Measurements from ENCODE around the gene PCBP3.
"Not testable (repeated sequence)": the region's sequence is repeated elsewhere in the genome, so short reads cannot be mapped to it uniquely, and the experiment has no call there.

Gene PCBP3

DNA sequence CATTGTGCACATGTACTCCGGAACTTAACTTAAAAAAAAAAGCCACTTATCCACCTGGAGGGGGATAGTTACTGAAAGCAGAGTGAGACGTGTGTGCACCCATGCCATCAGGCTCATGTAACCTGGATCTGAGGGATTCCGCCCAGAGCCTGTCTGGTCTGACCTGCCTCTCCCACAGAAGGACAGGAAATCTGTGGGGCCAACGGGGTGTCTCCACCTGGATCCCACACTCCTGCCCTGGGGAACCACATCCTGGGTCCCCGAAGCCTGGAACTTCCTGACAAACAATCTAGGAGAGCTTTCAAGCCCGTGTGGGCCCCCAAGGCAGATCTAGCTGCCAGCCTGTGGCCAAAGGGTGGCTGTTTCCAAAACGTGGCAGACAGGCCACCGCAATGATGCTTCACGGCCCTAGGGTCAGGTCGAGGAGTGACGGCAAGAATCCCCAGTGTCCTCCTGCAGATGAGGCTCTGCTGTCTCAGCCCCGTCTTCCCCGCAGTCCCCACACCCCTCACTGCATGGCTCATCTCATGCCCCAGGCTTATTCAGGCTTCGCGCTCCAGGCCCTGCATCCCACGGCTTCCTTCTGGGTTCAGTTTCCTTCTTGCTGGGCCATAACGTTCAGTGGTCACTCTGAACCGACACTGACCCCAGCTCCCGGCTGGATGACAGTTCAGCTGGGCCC is 21.0 kb upstream of the PCBP3 start:
- DNase-seq = no peak
- Histone ChIP-seq H3K9ac (ENCODE audit: low read length) (no peak overlapping the region), H3K9me3 (replicated peaks; ENCODE audit: insufficient read depth, low read length) (no peaks in the 10 kb centered on the region), H4K20me1 (ENCODE audit: insufficient read depth, low read length) (no peaks in the 10 kb centered on the region), H3K4me1 (ENCODE audit: low read length) (no peaks in the 10 kb centered on the region), H3K36me3 (replicated peaks; ENCODE audit: insufficient read depth, low read length) (no peaks in the 10 kb centered on the region), H3K27me3 (replicated peaks; ENCODE audit: insufficient read depth, low read length) (peaks cover 84% of the 10 kb centered on the region), H3K9me2 (replicated peaks; ENCODE audit: insufficient read depth, low read length) (no peaks in the 10 kb centered on the region), H2AFZ (ENCODE audit: low read length) (no peak overlapping the region), H3K79me2 (ENCODE audit: low read length) (no peaks in the 10 kb centered on the region), H3F3A (ENCODE audit: insufficient read depth, low read length) (no peaks in the 10 kb centered on the region), H3K27ac (ENCODE audit: low read length) (no peak overlapping the region), H3K4me2 (ENCODE audit: low read depth, low read length) (no peak overlapping the region), H3K4me3 (ENCODE audit: low read length) (no peak overlapping the region)
- no peak for TF ChIP-seq CTCF (IDR thresholded peaks at IDR 0.05; ENCODE audit: low read length)
- TF ChIP-seq EZH2phosphoT487 (IDR thresholded peaks at IDR 0.05; ENCODE audit: low read length) = no peak

GRCh38 chr21:45623436-45623835 is 20.1 kb upstream of the PCBP3 start:
- Histone ChIP-seq H3K36me3 (replicated peaks; ENCODE audit: insufficient read depth, low read length) (no peaks in the 10 kb centered on the region), H2AFZ (ENCODE audit: low read length) (no peak overlapping the region), H3K79me2 (ENCODE audit: low read length) (no peaks in the 10 kb centered on the region), H3K27ac (ENCODE audit: low read length) (no peak overlapping the region), H3K4me2 (ENCODE audit: low read depth, low read length) (no peak overlapping the region), H4K20me1 (ENCODE audit: insufficient read depth, low read length) (no peaks in the 10 kb centered on the region), H3K9me2 (replicated peaks; ENCODE audit: insufficient read depth, low read length) (no peaks in the 10 kb centered on the region), H3K27me3 (replicated peaks; ENCODE audit: insufficient read depth, low read length) (peaks cover 81% of the 10 kb centered on the region), H3K9ac (ENCODE audit: low read length) (no peak overlapping the region), H3K9me3 (replicated peaks; ENCODE audit: insufficient read depth, low read length) (no peaks in the 10 kb centered on the region), H3K4me3 (ENCODE audit: low read length) (no peak overlapping the region), H3F3A (ENCODE audit: insufficient read depth, low read length) (no peaks in the 10 kb centered on the region), H3K4me1 (ENCODE audit: low read length) (no peaks in the 10 kb centered on the region)
- no peak for TF ChIP-seq EZH2phosphoT487 (IDR thresholded peaks at IDR 0.05; ENCODE audit: low read length)
- no peak for TF ChIP-seq EZH2 (optimal IDR thresholded peaks at IDR 0.05; ENCODE audit: low read depth, low read length)
- TF ChIP-seq CTCF (IDR thresholded peaks at IDR 0.05; ENCODE audit: low read length) = no peak
- DNase-seq = no peak

DNA sequence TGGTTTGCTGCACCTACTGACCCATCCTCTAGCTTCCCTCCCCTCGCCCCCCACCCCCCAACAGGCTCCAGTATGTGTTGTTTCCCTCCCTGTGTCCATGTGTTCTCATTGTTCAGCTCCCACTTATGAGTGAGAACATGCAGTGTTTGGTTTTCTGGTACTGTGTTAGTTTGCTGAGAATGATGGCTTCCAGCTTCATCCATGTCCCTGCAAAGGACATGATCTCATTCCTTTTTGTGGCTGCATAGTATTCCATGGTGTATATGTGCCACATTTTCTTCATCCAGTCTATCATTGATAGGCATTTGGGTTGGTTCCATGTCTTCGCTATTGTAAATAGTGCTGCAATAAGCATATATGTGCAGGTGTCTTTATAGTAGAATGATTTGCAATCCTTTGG is 17.4 kb upstream of the PCBP3 start:
- H3F3A ChIP-seq (ENCODE audit: insufficient read depth, low read length); H3K4me3 ChIP-seq (ENCODE audit: low read length); H3K4me2 ChIP-seq (ENCODE audit: low read depth, low read length); H3K79me2 ChIP-seq (ENCODE audit: low read length); DNase-seq; H2AFZ ChIP-seq (ENCODE audit: low read length); H3K9me2 ChIP-seq (replicated peaks; ENCODE audit: insufficient read depth, low read length); H3K27ac ChIP-seq (ENCODE audit: low read length); H3K9ac ChIP-seq (ENCODE audit: low read length); H3K4me1 ChIP-seq (ENCODE audit: low read length); H3K36me3 ChIP-seq (replicated peaks; ENCODE audit: insufficient read depth, low read length); H4K20me1 ChIP-seq (ENCODE audit: insufficient read depth, low read length); H3K9me3 ChIP-seq (replicated peaks; ENCODE audit: insufficient read depth, low read length): not testable (repeated sequence)
- peaks cover 81% of the 10 kb centered on the region for H3K27me3 ChIP-seq (replicated peaks; ENCODE audit: insufficient read depth, low read length)

- no peak for TF ChIP-seq EZH2 (optimal IDR thresholded peaks at IDR 0.05; ENCODE audit: low read depth, low read length)
- TF ChIP-seq EZH2phosphoT487 (IDR thresholded peaks at IDR 0.05; ENCODE audit: low read length) = no peak
- no peak for TF ChIP-seq CTCF (IDR thresholded peaks at IDR 0.05; ENCODE audit: low read length)
- Histone ChIP-seq H3K4me3 (ENCODE audit: low read length) (no peak overlapping the region), H3K9me3 (replicated peaks; ENCODE audit: insufficient read depth, low read length) (no peaks in the 10 kb centered on the region), H2AFZ (ENCODE audit: low read length) (no peak overlapping the region), H4K20me1 (ENCODE audit: insufficient read depth, low read length) (no peaks in the 10 kb centered on the region), H3K79me2 (ENCODE audit: low read length) (no peaks in the 10 kb centered on the region), H3K9me2 (replicated peaks; ENCODE audit: insufficient read depth, low read length) (no peaks in the 10 kb centered on the region), H3K9ac (ENCODE audit: low read length) (no peak overlapping the region), H3K4me2 (ENCODE audit: low read depth, low read length) (no peak overlapping the region), H3F3A (ENCODE audit: insufficient read depth, low read length) (no peaks in the 10 kb centered on the region), H3K4me1 (ENCODE audit: low read length) (no peaks in the 10 kb centered on the region), H3K27me3 (replicated peaks; ENCODE audit: insufficient read depth, low read length) (peaks cover 65% of the 10 kb centered on the region), H3K36me3 (replicated peaks; ENCODE audit: insufficient read depth, low read length) (no peaks in the 10 kb centered on the region), H3K27ac (ENCODE audit: low read length) (no peak overlapping the region)
- no peak for DNase-seq
Observed at GRCh38 chr21:45629046-45629981, 14.2 kb upstream of the PCBP3 start.

All from MM.1S (cell line).